Panc1 (cell line): ENCODE data around the gene TPRG1. TPM values are rescaled to one million over a fixed set of nuclear protein-coding genes. Genes with fewer than 3 reads are reported as not detected.
A peak's percentile ranks its signal among the peaks of the same experiment; 100 is the strongest.

Experiments used
- ATAC-seq: fragments of 200-7000 bp; cut with Tn5 transposase; 2 replicates; pipeline ENCODE4 v1.9.1; 2020; ENCODE audit warnings: mild to moderate bottlenecking, moderate library complexity
- BruUV-seq: library from RNA; stranded (reverse); fragments of 400-500 nt; replicated peaks from 2 replicates; lab custom pipeline; 2021; lab: Mats Ljungman, UMichigan
- CTCF ChIA-PET: fragments of 300-600 bp; sonication (Branson Sonifier 250); formaldehyde crosslinking; loops from one replicate; lab custom pipeline; 2022; ENCODE audit warnings: antibody characterized with exemption; lab: Charles Lee
- POLR2A ChIA-PET: fragments of 300-600 bp; sonication (Branson Sonifier 250); formaldehyde crosslinking; loops from one replicate; lab custom pipeline; 2022; ENCODE audit warnings: antibody characterized with exemption; lab: Charles Lee
- DNase-seq: peaks from one replicate; pipeline ENCODE4 v3.0.0-alpha.2; 2010; ENCODE audit warnings: low read depth, low spot score
- H3K27ac ChIP-seq: 2 replicates; pipeline ENCODE4 v1.5.1; 2011; ENCODE audit warnings: mild to moderate bottlenecking, low read length, inconsistent platforms
- H3K27me3 ChIP-seq: fragments of 200-500 bp; sonication (Bioruptor generic); 2 replicates; pipeline ENCODE4 v1.6.0; 2014; ENCODE audit warnings: low read length, inconsistent platforms; ENCODE audit not compliant: control insufficient read depth, insufficient read depth
- H3K36me3 ChIP-seq: fragments of 200-500 bp; sonication (Bioruptor generic); 2 replicates; pipeline ENCODE4 v1.5.1; 2014; ENCODE audit warnings: inconsistent platforms, mild to moderate bottlenecking, low read length, moderate library complexity; ENCODE audit not compliant: control insufficient read depth, insufficient read depth
- H3K4me1 ChIP-seq: 2 replicates; pipeline ENCODE4 v1.5.1; 2011; ENCODE audit warnings: inconsistent platforms, mild to moderate bottlenecking, low read length, moderate library complexity; ENCODE audit not compliant: control insufficient read depth, insufficient read depth
- H3K4me3 ChIP-seq, 2 experiments: 2 replicates each; pipeline ENCODE4 v1.5.1; 2011 to 2012; ENCODE audit warnings: low read depth in 2 of 2, low read length in 2 of 2, mild to moderate bottlenecking in 2 of 2, inconsistent platforms in 1 of 2, moderate library complexity in 1 of 2
- H3K9me3 ChIP-seq: fragments of 200-500 bp; sonication (Bioruptor generic); 2 replicates; pipeline ENCODE4 v1.5.1; 2014; ENCODE audit warnings: low read depth, mild to moderate bottlenecking, inconsistent platforms, low read length, moderate library complexity; ENCODE audit not compliant: control insufficient read depth, insufficient read depth
- SIN3A ChIP-seq: IDR thresholded peaks from 2 replicates; pipeline ENCODE4 v1.6.1; 2012; ENCODE audit warnings: low read depth, mild to moderate bottlenecking, low read length, moderate library complexity, borderline replicate concordance; ENCODE audit not compliant: insufficient read depth
- TCF7L2 ChIP-seq: IDR thresholded peaks from 2 replicates; pipeline ENCODE4 v1.6.1; 2011; ENCODE audit warnings: mild to moderate bottlenecking, low read depth, low read length, inconsistent platforms
- in situ Hi-C: cut with HindIII; loops from 2 replicates; pipeline ENCODE4 v1.10.0; 2016; ENCODE audit warnings: low sequenced_read_pairs, low pct_unique_long_range_greater_than_20kb
- intact Hi-C: fragments of 100-400 bp; cut with micrococcal nuclease; formaldehyde crosslinking; loops from one replicate; pipeline ENCODE4 v1.10.0; 2022; ENCODE audit not compliant: unreplicated experiment
- total RNA-seq: library from RNA; stranded (reverse); gene quantifications from one replicate; pipeline ENCODE4 v1.2.1, GENCODE V29; 2021; ENCODE audit not compliant: unreplicated experiment
- TF ChIP-seq, protein P1 (sequence below), 2 experiments: IDR thresholded peaks; 2 replicates each; pipeline ENCODE4 v1.6.1; 2011 to 2012; ENCODE audit warnings: low read depth in 2 of 2, control low read depth in 1 of 2, low read length in 1 of 2, mild to moderate bottlenecking in 1 of 2, moderate library complexity in 1 of 2; ENCODE audit not compliant: insufficient read depth in 1 of 2
- TF ChIP-seq, protein P2 (sequence below): fragments of 450-650 bp; IDR thresholded peaks from 2 replicates; pipeline ENCODE4 v1.5.1; 2017; ENCODE audit warnings: mild to moderate bottlenecking

Gene TPRG1
- total RNA-seq, 1 experiment from 2014 or later: not detected

GRCh38 chr3:189123595-189124387, 48.0 kb upstream of the TPRG1 start:
- H3K27ac ChIP-seq: no peak overlapping the region
- POLR2A ChIA-PET: no interaction called here
- ATAC-seq: no peak
- CTCF ChIA-PET: no interaction called here
- in situ Hi-C loops: no loop called here
- intact Hi-C loops: no loop called here
- H3K4me1 ChIP-seq: no peaks in the 10 kb centered on the region
- BruUV-seq: no TSS peak
- DNase-seq: no peak
- TF ChIP-seq, protein P1, sequence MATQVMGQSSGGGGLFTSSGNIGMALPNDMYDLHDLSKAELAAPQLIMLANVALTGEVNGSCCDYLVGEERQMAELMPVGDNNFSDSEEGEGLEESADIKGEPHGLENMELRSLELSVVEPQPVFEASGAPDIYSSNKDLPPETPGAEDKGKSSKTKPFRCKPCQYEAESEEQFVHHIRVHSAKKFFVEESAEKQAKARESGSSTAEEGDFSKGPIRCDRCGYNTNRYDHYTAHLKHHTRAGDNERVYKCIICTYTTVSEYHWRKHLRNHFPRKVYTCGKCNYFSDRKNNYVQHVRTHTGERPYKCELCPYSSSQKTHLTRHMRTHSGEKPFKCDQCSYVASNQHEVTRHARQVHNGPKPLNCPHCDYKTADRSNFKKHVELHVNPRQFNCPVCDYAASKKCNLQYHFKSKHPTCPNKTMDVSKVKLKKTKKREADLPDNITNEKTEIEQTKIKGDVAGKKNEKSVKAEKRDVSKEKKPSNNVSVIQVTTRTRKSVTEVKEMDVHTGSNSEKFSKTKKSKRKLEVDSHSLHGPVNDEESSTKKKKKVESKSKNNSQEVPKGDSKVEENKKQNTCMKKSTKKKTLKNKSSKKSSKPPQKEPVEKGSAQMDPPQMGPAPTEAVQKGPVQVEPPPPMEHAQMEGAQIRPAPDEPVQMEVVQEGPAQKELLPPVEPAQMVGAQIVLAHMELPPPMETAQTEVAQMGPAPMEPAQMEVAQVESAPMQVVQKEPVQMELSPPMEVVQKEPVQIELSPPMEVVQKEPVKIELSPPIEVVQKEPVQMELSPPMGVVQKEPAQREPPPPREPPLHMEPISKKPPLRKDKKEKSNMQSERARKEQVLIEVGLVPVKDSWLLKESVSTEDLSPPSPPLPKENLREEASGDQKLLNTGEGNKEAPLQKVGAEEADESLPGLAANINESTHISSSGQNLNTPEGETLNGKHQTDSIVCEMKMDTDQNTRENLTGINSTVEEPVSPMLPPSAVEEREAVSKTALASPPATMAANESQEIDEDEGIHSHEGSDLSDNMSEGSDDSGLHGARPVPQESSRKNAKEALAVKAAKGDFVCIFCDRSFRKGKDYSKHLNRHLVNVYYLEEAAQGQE (IDR thresholded peaks at IDR 0.05; ENCODE audit: insufficient read depth in 1 of 2, low read depth in 2 of 2, low read length in 1 of 2): no peak
- TF ChIP-seq, protein P2, sequence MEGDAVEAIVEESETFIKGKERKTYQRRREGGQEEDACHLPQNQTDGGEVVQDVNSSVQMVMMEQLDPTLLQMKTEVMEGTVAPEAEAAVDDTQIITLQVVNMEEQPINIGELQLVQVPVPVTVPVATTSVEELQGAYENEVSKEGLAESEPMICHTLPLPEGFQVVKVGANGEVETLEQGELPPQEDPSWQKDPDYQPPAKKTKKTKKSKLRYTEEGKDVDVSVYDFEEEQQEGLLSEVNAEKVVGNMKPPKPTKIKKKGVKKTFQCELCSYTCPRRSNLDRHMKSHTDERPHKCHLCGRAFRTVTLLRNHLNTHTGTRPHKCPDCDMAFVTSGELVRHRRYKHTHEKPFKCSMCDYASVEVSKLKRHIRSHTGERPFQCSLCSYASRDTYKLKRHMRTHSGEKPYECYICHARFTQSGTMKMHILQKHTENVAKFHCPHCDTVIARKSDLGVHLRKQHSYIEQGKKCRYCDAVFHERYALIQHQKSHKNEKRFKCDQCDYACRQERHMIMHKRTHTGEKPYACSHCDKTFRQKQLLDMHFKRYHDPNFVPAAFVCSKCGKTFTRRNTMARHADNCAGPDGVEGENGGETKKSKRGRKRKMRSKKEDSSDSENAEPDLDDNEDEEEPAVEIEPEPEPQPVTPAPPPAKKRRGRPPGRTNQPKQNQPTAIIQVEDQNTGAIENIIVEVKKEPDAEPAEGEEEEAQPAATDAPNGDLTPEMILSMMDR: no peak
- no peak for TF ChIP-seq SIN3A
- H3K36me3 ChIP-seq: no peaks in the 10 kb centered on the region
- peaks cover 11% of the 10 kb centered on the region for H3K27me3 ChIP-seq
- peaks cover 8% of the 10 kb centered on the region; the same call in 1 of the 2 replicates for H3K9me3 ChIP-seq
- no peak overlapping the region for H3K4me3 ChIP-seq

- H3K9me3 ChIP-seq: no peaks in the 10 kb centered on the region
- POLR2A ChIA-PET: interaction anchor here (0.5 to 0.6 kb wide), 2 partner anchors 36 to 662 kb away, joined by 3 read pairs; no protein-coding TSS in a partner anchor
- peaks cover 8% of the 10 kb centered on the region; the same call in 1 of the 2 replicates for H3K4me1 ChIP-seq
- H3K27ac ChIP-seq: no peak overlapping the region
- intact Hi-C loops: loop anchor here (10.0 kb wide), 1 partner anchor 147 kb away; no protein-coding TSS in a partner anchor
- CTCF ChIA-PET: no interaction called here
- ATAC-seq (peak; percentile 93), DNase-seq (no peak)
- H3K36me3 ChIP-seq: no peaks in the 10 kb centered on the region
- in situ Hi-C loops: no loop called here
- TF ChIP-seq TCF7L2: peak; percentile 82
- TF ChIP-seq, protein P1 (IDR thresholded peaks at IDR 0.05; ENCODE audit: insufficient read depth in 1 of 2, low read depth in 2 of 2, low read length in 1 of 2): no peak
- no peaks in the 10 kb centered on the region for H3K27me3 ChIP-seq
- no TSS peak for BruUV-seq
- peak overlapping the region in 1 of 2 experiments; percentile 28; a peak in 2 of 4 replicates for H3K4me3 ChIP-seq
Measured at GRCh38 chr3:189132231-189132671, 39.5 kb upstream of the TPRG1 start.
